CD14-positive monocyte (primary cell): ENCODE results near the gene MARCHF7. TPM values are rescaled to one million over a fixed set of nuclear protein-coding genes. Genes with fewer than 3 reads are reported as not detected.

Experiments used
- DNase-seq, 3 donors: peaks; one replicate each; pipeline ENCODE4 v3.0.0-alpha.2; 2011 to 2022
- H2AFZ ChIP-seq: 2 replicates; pipeline ENCODE4 v1.6.0; 2012; ENCODE audit warnings: mild to moderate bottlenecking, low read depth, low read length, inconsistent platforms; ENCODE audit not compliant: insufficient read depth, poor library complexity, severe bottlenecking
- H3K27ac ChIP-seq, 2 donors: 1 replicate in 1 of 2; 2 replicates in 1 of 2; pipeline ENCODE4 v1.5.1; 2012 to 2013; ENCODE audit warnings: low read length in 2 of 2, control low read depth in 1 of 2, inconsistent platforms in 1 of 2, low read depth in 1 of 2, mild to moderate bottlenecking in 1 of 2
- H3K27me3 ChIP-seq, 2 donors: one replicate each; pipeline versions ENCODE4 v1.6.0 to v1.6.1; 2011 to 2013; ENCODE audit warnings: low read length in 2 of 2; ENCODE audit not compliant: control insufficient read depth in 2 of 2, insufficient read depth in 2 of 2
- H3K36me3 ChIP-seq, 2 donors: replicated peaks in 1 of 2; 1 replicate in 1 of 2; 2 replicates in 1 of 2; pipeline versions ENCODE4 v1.5.1 to v1.6.1; 2012 to 2013; ENCODE audit warnings: low read length in 2 of 2, control low read depth in 1 of 2, inconsistent platforms in 1 of 2, mild to moderate bottlenecking in 1 of 2; ENCODE audit not compliant: insufficient read depth in 2 of 2, control insufficient read depth in 1 of 2
- H3K4me1 ChIP-seq, 2 donors: 1 replicate in 1 of 2; 2 replicates in 1 of 2; pipeline versions ENCODE4 v1.5.1 to v1.6.1; 2012 to 2013; ENCODE audit warnings: low read length in 2 of 2, control low read depth in 1 of 2, inconsistent platforms in 1 of 2, mild to moderate bottlenecking in 1 of 2, moderate library complexity in 1 of 2; ENCODE audit not compliant: insufficient read depth in 2 of 2, control insufficient read depth in 1 of 2
- H3K4me2 ChIP-seq: replicated peaks from 2 replicates; pipeline ENCODE3; 2012; ENCODE audit warnings: low read length, moderate library complexity, mild to moderate bottlenecking; ENCODE audit not compliant: poor library complexity, severe bottlenecking; ENCODE audit errors: extremely low read depth
- H3K4me3 ChIP-seq, 3 experiments: fragments of 200-600 bp in 1 of 3; sonication (generic) in 1 of 3; replicated peaks in 1 of 3; 1 replicate in 2 of 3; 2 replicates in 1 of 3; pipeline ENCODE4 v1.5.1; 2011 to 2013; ENCODE audit warnings: low read length in 3 of 3, mild to moderate bottlenecking in 3 of 3, control low read depth in 2 of 3, low read depth in 2 of 3, inconsistent platforms in 1 of 3, moderate library complexity in 1 of 3
- H3K79me2 ChIP-seq: 2 replicates; pipeline ENCODE4 v1.6.0; 2012; ENCODE audit warnings: mild to moderate bottlenecking, control low read depth, inconsistent platforms, low read length, moderate library complexity; ENCODE audit not compliant: insufficient read depth
- H3K9ac ChIP-seq: 2 replicates; pipeline ENCODE4 v1.6.0; 2017; ENCODE audit warnings: low read length, mild to moderate bottlenecking; ENCODE audit not compliant: insufficient read depth, poor library complexity, severe bottlenecking
- H3K9me3 ChIP-seq, 2 donors: replicated peaks in 1 of 2; 1 replicate in 1 of 2; 2 replicates in 1 of 2; pipeline versions ENCODE4 v1.5.1 to v1.6.1; 2012 to 2013; ENCODE audit warnings: low read length in 2 of 2, control low read depth in 1 of 2; ENCODE audit not compliant: control insufficient read depth in 1 of 2, insufficient read depth in 1 of 2
- H4K20me1 ChIP-seq: 2 replicates; pipeline ENCODE4 v1.6.0; 2012; ENCODE audit warnings: mild to moderate bottlenecking, low read length, control low read depth, moderate library complexity; ENCODE audit not compliant: insufficient read depth
- H3K27ac Mint-ChIP-seq, 7 donors: one replicate each; pipeline ENCODE4 v1.8.0; 2020; ENCODE audit warnings: mild to moderate bottlenecking in 7 of 7, mixed read lengths in 7 of 7, moderate library complexity in 6 of 7, inconsistent platforms in 2 of 7
- H3K27me3 Mint-ChIP-seq, 3 donors: one replicate each; pipeline ENCODE4 v1.8.0; 2021 to 2022; ENCODE audit warnings: low read depth in 3 of 3, mild to moderate bottlenecking in 3 of 3, mixed read lengths in 3 of 3, moderate library complexity in 3 of 3, inconsistent platforms in 1 of 3
- H3K36me3 Mint-ChIP-seq, 2 donors: one replicate each; pipeline ENCODE4 v1.8.0; 2020; ENCODE audit warnings: mixed read lengths in 2 of 2, inconsistent platforms in 1 of 2, mild to moderate bottlenecking in 1 of 2
- H3K4me1 Mint-ChIP-seq: one replicate; pipeline ENCODE4 v1.8.0; 2020; ENCODE audit warnings: mild to moderate bottlenecking, mixed read lengths
- H3K4me3 Mint-ChIP-seq, 2 donors: one replicate each; pipeline ENCODE4 v1.8.0; 2020; ENCODE audit warnings: mild to moderate bottlenecking in 2 of 2, mixed read lengths in 2 of 2, moderate library complexity in 1 of 2
- H3K9me3 Mint-ChIP-seq, 7 donors: one replicate each; pipeline ENCODE4 v1.8.0; 2020 to 2022; ENCODE audit warnings: mixed read lengths in 7 of 7, mild to moderate bottlenecking in 6 of 7, moderate library complexity in 6 of 7, inconsistent platforms in 2 of 7
- WGBS: methylation state at CpG from one replicate; pipeline ENCODE4 v1.1.5; 2013; ENCODE audit warnings: missing lambda C conversion rate; ENCODE audit not compliant: insufficient coverage; 5-methylcytosine and 5-hydroxymethylcytosine counted together
- intact Hi-C, 2 donors: fragments of 100-400 bp; cut with micrococcal nuclease; formaldehyde crosslinking; loops; one replicate each; pipeline versions ENCODE4 v1.15.0 to v1.15.1; 2023
- polyA plus RNA-seq, 3 donors: library from polyadenylated mRNA; depleted of rRNA in 1 of 3; unstranded in 2 of 3; stranded (reverse) in 1 of 3; fragments of 300-500 nt in 2 of 3; fragments of >200 nt in 1 of 3; fragmentation: Illumina TruSeq in 2 of 3; gene quantifications; 1 replicate in 2 of 3; 2 replicates in 1 of 3; pipeline ENCODE4 v1.2.3, GENCODE V29; 2012 to 2021
- TF ChIP-seq, protein P1 (sequence below): fragments of 200-600 bp; IDR thresholded peaks from one replicate; pipeline ENCODE4 v1.8.0; 2022; ENCODE audit warnings: antibody characterized with exemption, mild to moderate bottlenecking

The MARCHF7 gene
- polyA plus RNA-seq, 3 donors: 46.7 to 124 (median 102) TPM

DNA sequence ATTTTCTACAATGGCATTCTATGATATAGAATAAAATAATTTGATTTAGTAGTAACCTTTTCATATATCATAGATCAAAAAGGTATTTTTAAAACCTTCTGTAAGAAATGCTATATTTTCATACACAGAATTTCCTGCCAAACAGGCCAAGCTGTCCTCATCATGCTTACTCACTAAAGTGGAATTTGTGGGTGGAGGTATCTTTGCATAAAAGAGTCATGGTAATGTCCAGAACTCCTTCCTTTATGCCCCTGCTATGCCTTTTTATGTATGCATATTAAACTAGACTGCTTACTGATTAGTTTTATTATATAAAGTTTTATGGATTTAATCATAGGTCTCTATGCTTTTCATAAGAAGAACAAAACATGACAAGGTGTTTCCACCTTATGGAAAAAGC is 27.5 kb upstream of the MARCHF7 start:
- no peak overlapping the region for H2AFZ ChIP-seq
- no peaks in the 10 kb centered on the region for H4K20me1 ChIP-seq
- intact Hi-C loops: loop anchor here in 1 of 2 donors (10.0 kb wide), 1 partner anchor 50 kb away; no protein-coding TSS in a partner anchor
- no peaks in the 10 kb centered on the region for H3K4me1 ChIP-seq
- no peak overlapping the region for H3K27ac ChIP-seq
- Mint-ChIP-seq H3K27ac (no peak overlapping the region), H3K4me1 (peaks cover 8% of the 10 kb centered on the region), H3K4me3 (no peak overlapping the region), H3K27me3 (peaks cover 0 to 3% (median 2%) of the 10 kb centered on the region in 3 donors), H3K36me3 (peaks cover 0 to 2% of the 10 kb centered on the region in 2 donors), H3K9me3 (peaks cover 0 to 5% (median 0%) of the 10 kb centered on the region in 7 donors)
- DNase-seq: no peak
- no peak overlapping the region for H3K4me2 ChIP-seq
- TF ChIP-seq, protein P1, sequence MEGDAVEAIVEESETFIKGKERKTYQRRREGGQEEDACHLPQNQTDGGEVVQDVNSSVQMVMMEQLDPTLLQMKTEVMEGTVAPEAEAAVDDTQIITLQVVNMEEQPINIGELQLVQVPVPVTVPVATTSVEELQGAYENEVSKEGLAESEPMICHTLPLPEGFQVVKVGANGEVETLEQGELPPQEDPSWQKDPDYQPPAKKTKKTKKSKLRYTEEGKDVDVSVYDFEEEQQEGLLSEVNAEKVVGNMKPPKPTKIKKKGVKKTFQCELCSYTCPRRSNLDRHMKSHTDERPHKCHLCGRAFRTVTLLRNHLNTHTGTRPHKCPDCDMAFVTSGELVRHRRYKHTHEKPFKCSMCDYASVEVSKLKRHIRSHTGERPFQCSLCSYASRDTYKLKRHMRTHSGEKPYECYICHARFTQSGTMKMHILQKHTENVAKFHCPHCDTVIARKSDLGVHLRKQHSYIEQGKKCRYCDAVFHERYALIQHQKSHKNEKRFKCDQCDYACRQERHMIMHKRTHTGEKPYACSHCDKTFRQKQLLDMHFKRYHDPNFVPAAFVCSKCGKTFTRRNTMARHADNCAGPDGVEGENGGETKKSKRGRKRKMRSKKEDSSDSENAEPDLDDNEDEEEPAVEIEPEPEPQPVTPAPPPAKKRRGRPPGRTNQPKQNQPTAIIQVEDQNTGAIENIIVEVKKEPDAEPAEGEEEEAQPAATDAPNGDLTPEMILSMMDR: no peak
- H3K9ac ChIP-seq: no peak overlapping the region
- H3K27me3 ChIP-seq: no peaks in the 10 kb centered on the region
- H3K79me2 ChIP-seq: no peaks in the 10 kb centered on the region
- H3K4me3 ChIP-seq: no peak overlapping the region
- no peaks in the 10 kb centered on the region for H3K9me3 ChIP-seq
- H3K36me3 ChIP-seq: no peaks in the 10 kb centered on the region

- TF ChIP-seq, protein P1: no peak
- Histone ChIP-seq H3K27ac (no peak overlapping the region), H3K79me2 (no peaks in the 10 kb centered on the region), H3K36me3 (peaks cover 0 to 6% of the 10 kb centered on the region in 2 donors), H3K4me3 (no peak overlapping the region), H3K27me3 (no peaks in the 10 kb centered on the region), H3K4me1 (peaks cover 14 to 17% of the 10 kb centered on the region in 2 donors), H4K20me1 (no peaks in the 10 kb centered on the region), H3K4me2 (no peak overlapping the region), H2AFZ (no peak overlapping the region), H3K9ac (no peak overlapping the region), H3K9me3 (no peaks in the 10 kb centered on the region)
- Mint-ChIP-seq H3K4me1 (peaks cover 19% of the 10 kb centered on the region), H3K4me3 (no peak overlapping the region), H3K27ac (peak overlapping the region in 1 of 7 donors; percentile 18), H3K9me3 (peaks cover 0 to 1% (median 0%) of the 10 kb centered on the region in 7 donors), H3K36me3 (peaks cover 3 to 4% of the 10 kb centered on the region in 2 donors), H3K27me3 (peaks cover 0 to 2% (median 0%) of the 10 kb centered on the region in 3 donors)
- intact Hi-C loops: no loop called here
- WGBS: no CpG with 5 or more reads among the region's 1 CpG
- no peak for DNase-seq
Measured at GRCh38 chr2:159694500-159695040, 17.7 kb upstream of the MARCHF7 start.
